Activated B cell treated with CpG ODN at 0.5 μM for 24 hours (primary cell): ENCODE data around the gene MTMR11. TPM values are rescaled to one million over a fixed set of nuclear protein-coding genes. Genes with fewer than 3 reads are reported as not detected.

Experiments
- ATAC-seq: fragments of 200-7000 bp; cut with Tn5 transposase; one replicate; pipeline ENCODE4 v1.10.0; 2021; ENCODE audit warnings: low read depth, mild to moderate bottlenecking, moderate library complexity
- CTCF ChIA-PET: fragments of 350-600 bp; sonication (Branson Sonifier 250); formaldehyde crosslinking; loops from one replicate; lab custom pipeline; 2021; ENCODE audit warnings: antibody characterized with exemption; lab: Charles Lee
- POLR2A ChIA-PET: fragments of 350-600 bp; sonication (Branson Sonifier 250); formaldehyde crosslinking; loops from one replicate; lab custom pipeline; 2021; ENCODE audit warnings: antibody characterized with exemption; lab: Charles Lee
- DNase-seq: peaks from one replicate; pipeline ENCODE4 v3.0.0; 2022
- H3K27ac Mint-ChIP-seq: one replicate; pipeline ENCODE4 v1.8.0; 2020; ENCODE audit warnings: mixed read lengths
- H3K27me3 Mint-ChIP-seq: one replicate; pipeline ENCODE4 v1.8.0; 2021; ENCODE audit warnings: mixed read lengths
- H3K36me3 Mint-ChIP-seq: one replicate; pipeline ENCODE4 v1.8.0; 2021; ENCODE audit warnings: low read depth, mixed read lengths
- H3K4me1 Mint-ChIP-seq: one replicate; pipeline ENCODE4 v1.8.0; 2021; ENCODE audit warnings: mixed read lengths
- H3K4me3 Mint-ChIP-seq: one replicate; pipeline ENCODE4 v1.8.0; 2020; ENCODE audit warnings: mild to moderate bottlenecking, mixed read lengths
- H3K9me3 Mint-ChIP-seq: one replicate; pipeline ENCODE4 v1.8.0; 2020; ENCODE audit warnings: mixed read lengths
- intact Hi-C: fragments of 100-400 bp; cut with micrococcal nuclease; formaldehyde crosslinking; loops from one replicate; pipeline ENCODE4 v1.15.1; 2024
- total RNA-seq: library from RNA; stranded (reverse); gene quantifications from 2 replicates; pipeline ENCODE4 v1.2.3, GENCODE V29; 2022
- TF ChIP-seq, protein P1 (sequence below): fragments of 200-600 bp; IDR thresholded peaks from one replicate; pipeline ENCODE4 v1.8.0; 2022; ENCODE audit warnings: antibody characterized with exemption, mild to moderate bottlenecking

MTMR11 gene, protein sequence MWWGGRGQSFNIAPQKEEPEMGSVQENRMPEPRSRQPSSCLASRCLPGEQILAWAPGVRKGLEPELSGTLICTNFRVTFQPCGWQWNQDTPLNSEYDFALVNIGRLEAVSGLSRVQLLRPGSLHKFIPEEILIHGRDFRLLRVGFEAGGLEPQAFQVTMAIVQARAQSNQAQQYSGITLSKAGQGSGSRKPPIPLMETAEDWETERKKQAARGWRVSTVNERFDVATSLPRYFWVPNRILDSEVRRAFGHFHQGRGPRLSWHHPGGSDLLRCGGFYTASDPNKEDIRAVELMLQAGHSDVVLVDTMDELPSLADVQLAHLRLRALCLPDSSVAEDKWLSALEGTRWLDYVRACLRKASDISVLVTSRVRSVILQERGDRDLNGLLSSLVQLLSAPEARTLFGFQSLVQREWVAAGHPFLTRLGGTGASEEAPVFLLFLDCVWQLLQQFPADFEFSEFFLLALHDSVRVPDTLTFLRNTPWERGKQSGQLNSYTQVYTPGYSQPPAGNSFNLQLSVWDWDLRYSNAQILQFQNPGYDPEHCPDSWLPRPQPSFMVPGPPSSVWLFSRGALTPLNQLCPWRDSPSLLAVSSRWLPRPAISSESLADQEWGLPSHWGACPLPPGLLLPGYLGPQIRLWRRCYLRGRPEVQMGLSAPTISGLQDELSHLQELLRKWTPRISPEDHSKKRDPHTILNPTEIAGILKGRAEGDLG
- total RNA-seq = not detected in 2 replicates

DNA sequence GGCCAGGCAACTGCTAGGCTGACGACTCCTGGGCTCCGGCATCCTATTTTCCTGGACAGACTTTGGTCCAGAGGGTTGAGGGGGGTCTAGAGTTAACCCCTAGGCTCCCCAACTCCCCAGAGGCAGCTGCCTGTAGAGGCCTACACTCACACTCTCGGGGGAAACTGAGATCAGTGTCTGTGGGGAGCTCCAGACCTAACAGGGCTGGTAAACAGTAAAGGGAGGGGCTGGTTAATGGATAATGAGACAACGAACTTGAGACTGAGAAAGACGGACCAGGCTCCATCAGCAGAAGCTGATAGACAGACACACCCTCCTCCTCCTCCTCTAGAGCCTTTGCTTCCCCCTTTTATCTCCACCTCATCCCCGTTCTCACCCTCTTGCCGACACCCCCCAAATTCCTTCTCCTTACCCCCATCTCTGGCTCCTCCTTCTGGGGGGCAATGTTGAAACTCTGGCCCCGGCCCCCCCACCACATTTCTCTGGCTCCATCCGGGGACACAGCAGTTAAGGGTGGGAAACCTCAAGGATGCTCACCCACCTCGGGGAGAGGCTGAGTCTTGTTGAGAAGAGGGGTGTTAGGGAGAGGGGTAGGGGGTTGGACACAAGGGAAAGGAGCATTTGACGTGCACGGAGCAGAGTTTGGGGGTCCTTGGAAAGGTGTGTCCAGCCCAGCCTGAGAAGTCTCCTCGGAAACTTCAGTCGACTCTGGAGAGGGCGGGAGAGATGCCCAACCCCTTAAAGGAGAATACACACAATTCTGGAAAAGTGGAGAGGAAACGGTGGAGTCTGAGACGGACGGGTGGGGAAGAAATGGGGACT, at the start of gene MTMR11:
Gene MTMR11, minus strand, starts transcription at position 710 of the 822 bp plus-strand sequence. Its CDS starts 232 bp downstream, at position 478.
- Mint-ChIP-seq H3K27me3 (peaks cover 26% of the 10 kb centered on the region), H3K4me1 (peaks cover 5% of the 10 kb centered on the region), H3K27ac (no peak within 1 kb of the TSS), H3K4me3 (no peak within 1 kb of the TSS), H3K36me3 (no peaks in the 10 kb centered on the region), H3K9me3 (no peaks in the 10 kb centered on the region)
- ChIA-PET CTCF (interaction anchor here (0.6 kb wide), 1 partner anchor 1417 kb away, joined by 3 read pairs; no protein-coding TSS in a partner anchor), POLR2A (no interaction called here)
- TF ChIP-seq, protein P1, sequence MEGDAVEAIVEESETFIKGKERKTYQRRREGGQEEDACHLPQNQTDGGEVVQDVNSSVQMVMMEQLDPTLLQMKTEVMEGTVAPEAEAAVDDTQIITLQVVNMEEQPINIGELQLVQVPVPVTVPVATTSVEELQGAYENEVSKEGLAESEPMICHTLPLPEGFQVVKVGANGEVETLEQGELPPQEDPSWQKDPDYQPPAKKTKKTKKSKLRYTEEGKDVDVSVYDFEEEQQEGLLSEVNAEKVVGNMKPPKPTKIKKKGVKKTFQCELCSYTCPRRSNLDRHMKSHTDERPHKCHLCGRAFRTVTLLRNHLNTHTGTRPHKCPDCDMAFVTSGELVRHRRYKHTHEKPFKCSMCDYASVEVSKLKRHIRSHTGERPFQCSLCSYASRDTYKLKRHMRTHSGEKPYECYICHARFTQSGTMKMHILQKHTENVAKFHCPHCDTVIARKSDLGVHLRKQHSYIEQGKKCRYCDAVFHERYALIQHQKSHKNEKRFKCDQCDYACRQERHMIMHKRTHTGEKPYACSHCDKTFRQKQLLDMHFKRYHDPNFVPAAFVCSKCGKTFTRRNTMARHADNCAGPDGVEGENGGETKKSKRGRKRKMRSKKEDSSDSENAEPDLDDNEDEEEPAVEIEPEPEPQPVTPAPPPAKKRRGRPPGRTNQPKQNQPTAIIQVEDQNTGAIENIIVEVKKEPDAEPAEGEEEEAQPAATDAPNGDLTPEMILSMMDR = no peak
- no peak for DNase-seq
- intact Hi-C loops = no loop called here
- no peak for ATAC-seq

DNA sequence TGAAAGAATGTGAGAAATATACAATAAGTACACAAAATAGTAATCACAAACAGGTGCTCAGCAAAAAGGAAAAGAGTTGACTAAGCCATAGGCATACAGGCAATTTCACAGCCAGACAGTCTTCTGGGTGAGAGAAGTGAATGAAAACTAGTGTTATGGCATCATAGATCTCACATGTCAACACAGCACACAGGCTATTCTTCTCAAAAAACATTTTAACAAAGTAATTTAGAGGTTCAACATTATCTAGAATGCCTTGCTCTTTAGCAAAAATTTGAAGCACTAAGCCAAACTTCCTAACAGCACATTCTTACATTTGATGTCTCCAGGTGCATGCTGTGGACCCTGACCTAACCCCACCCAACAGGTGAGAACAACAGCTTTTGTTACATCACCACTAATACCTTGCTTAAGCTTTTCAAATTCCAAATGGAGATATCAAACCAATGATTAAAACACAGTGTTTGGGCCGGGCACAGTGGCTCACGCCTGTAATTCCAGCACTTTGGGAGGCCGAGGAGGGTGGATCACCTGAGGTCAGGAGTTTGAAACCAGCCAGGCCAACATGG, 43.4 kb upstream of the MTMR11 start:
- Mint-ChIP-seq H3K36me3 (no peaks in the 10 kb centered on the region), H3K9me3 (no peaks in the 10 kb centered on the region), H3K4me1 (peaks cover 4% of the 10 kb centered on the region), H3K4me3 (no peak overlapping the region), H3K27ac (no peak overlapping the region), H3K27me3 (no peaks in the 10 kb centered on the region)
- TF ChIP-seq, protein P1 = no peak
- no peak for ATAC-seq
- DNase-seq = no peak
- ChIA-PET CTCF (no interaction called here), POLR2A (interaction anchor here (0.7 kb wide), 1 partner anchor 94 kb away, joined by 3 read pairs; a partner anchor contains a TSS)
- intact Hi-C loops = loop anchor here (5.0 kb wide), 1 partner anchor 52 kb away; no protein-coding TSS in a partner anchor

DNA sequence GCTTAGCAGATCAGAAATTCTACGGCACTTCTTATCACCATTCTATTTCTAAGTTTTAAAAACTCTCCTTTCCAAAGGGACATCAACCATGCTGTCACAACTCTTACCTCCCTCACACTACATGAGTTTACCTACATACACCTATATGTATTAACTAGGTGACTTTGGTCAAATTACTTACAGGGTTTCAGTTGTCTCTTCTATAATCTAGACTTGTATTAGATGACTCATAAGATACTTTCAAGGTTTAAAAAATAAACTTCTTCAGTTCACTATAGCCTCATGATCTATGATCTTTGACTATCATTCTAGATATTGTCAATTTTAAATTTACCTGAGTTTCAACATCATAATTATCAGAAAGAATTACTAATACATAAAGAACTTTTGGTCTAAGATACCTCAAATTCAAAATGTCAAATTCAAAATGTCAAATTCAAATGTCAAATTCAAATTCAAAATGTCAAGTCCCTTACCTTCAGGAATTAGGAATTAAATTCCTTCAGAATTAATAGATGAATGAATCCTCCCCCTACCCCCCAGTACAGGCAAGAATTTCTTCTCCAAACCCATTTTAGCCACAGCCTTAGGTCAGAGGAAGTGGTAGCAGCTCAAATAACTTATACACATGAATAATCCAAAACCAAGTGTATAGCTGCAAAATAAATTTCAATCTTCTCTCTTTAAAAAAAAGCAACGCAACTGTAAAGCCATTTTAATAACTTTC, 42.7 kb upstream of the MTMR11 start:
- H3K36me3 Mint-ChIP-seq = no peaks in the 10 kb centered on the region
- DNase-seq (no peak), ATAC-seq (no peak)
- peaks cover 4% of the 10 kb centered on the region for H3K4me1 Mint-ChIP-seq
- no peaks in the 10 kb centered on the region for H3K9me3 Mint-ChIP-seq
- intact Hi-C loops = no loop called here
- no peak overlapping the region for H3K27ac Mint-ChIP-seq
- TF ChIP-seq, protein P1 = no peak
- ChIA-PET POLR2A (interaction anchor here (0.7 kb wide), 1 partner anchor 93 kb away, joined by 3 read pairs; a partner anchor contains a TSS), CTCF (no interaction called here)
- H3K27me3 Mint-ChIP-seq = no peaks in the 10 kb centered on the region
- no peak overlapping the region for H3K4me3 Mint-ChIP-seq

DNA sequence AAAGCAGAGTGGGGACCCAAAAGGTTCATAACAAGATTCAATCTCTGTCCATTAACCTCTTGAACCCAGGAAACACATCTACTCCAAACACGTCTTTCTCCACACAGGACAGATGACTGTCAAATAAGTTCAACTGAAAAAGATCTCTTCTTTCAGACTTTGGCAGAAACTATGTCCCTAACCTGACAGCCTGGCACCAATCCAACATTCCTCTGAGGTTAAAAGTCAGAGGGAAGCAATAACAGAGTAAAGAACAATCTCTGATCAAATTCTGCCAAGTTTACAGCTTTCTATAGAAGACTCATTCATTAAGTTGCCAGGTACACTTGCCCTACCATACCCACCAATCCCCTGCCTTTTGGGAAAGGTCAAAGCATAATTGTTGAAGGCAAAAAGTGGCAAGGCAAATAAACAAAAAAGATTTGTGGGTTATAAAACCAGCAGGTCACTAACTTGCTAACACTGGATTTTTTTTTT, 41.9 kb upstream of the MTMR11 start:
- POLR2A ChIA-PET = no interaction called here
- H3K36me3 Mint-ChIP-seq = no peaks in the 10 kb centered on the region

More for the DNA sequence above, 41.9 kb upstream of the MTMR11 start:
- no peak overlapping the region for H3K27ac Mint-ChIP-seq
- no peak overlapping the region for H3K4me3 Mint-ChIP-seq
- no peaks in the 10 kb centered on the region for H3K27me3 Mint-ChIP-seq
- DNase-seq = no peak
- no peaks in the 10 kb centered on the region for H3K9me3 Mint-ChIP-seq
- TF ChIP-seq, protein P1 = no peak
- intact Hi-C loops = no loop called here
- CTCF ChIA-PET = interaction anchor here (0.7 kb wide), 1 partner anchor 211 kb away, joined by 3 read pairs; no protein-coding TSS in a partner anchor
- ATAC-seq = no peak
- peaks cover 4% of the 10 kb centered on the region for H3K4me1 Mint-ChIP-seq
